Measurements from ENCODE around the gene AP3D1. TPM values are rescaled to one million over a fixed set of nuclear protein-coding genes. Genes with fewer than 3 reads are reported as not detected.

The AP3D1 gene
- total RNA-seq, 1 experiment from 2014 or later = 103 TPM

DNA sequence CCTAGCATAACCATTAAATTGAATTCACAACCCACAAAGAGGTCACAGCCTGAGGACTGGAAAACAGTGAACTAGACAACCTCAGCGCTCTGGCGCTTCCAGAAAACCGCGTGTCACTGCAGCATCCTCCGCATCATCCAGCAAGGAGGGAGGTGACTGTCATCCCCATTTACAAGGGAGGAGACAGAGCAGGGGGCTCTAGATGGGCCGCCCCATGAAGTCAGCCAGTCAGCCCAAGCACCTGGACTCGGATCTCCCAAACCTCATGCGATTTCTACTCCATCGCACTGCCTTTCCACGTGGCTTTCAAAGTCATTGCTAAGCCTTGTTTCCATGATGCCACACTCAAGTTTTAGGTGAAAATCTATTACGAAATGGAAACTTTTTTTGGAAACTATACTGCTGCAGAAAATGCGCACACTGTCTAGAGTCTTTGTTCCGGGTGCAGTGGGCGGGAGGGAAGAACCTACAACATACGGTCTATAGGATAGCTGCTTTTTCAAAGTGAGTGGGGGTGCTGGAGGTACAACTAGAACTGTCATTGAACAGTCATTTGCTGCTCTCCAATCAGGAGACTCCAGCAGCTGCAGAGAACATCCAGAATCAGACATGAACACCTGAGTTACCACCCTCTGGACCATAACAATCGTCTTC lies 2.8 kb downstream of the AP3D1 start:
- TF ChIP-seq, protein P1, sequence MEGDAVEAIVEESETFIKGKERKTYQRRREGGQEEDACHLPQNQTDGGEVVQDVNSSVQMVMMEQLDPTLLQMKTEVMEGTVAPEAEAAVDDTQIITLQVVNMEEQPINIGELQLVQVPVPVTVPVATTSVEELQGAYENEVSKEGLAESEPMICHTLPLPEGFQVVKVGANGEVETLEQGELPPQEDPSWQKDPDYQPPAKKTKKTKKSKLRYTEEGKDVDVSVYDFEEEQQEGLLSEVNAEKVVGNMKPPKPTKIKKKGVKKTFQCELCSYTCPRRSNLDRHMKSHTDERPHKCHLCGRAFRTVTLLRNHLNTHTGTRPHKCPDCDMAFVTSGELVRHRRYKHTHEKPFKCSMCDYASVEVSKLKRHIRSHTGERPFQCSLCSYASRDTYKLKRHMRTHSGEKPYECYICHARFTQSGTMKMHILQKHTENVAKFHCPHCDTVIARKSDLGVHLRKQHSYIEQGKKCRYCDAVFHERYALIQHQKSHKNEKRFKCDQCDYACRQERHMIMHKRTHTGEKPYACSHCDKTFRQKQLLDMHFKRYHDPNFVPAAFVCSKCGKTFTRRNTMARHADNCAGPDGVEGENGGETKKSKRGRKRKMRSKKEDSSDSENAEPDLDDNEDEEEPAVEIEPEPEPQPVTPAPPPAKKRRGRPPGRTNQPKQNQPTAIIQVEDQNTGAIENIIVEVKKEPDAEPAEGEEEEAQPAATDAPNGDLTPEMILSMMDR (conservative IDR thresholded peaks at IDR 0.05; ENCODE audit: low read depth, low read length) = no peak
- TF ChIP-seq EZH2phosphoT487 (IDR thresholded peaks at IDR 0.05; ENCODE audit: borderline replicate concordance, low read length) (no peak), EZH2 (IDR thresholded peaks at IDR 0.05; ENCODE audit: low read length, unreplicated experiment) (no peak)
- intact Hi-C loops (cut with micrococcal nuclease) = no loop called here
- Histone ChIP-seq H3K36me3 (ENCODE audit: low read depth, low read length) (no peaks in the 10 kb centered on the region), H2AFZ (ENCODE audit: low read length) (no peak overlapping the region), H3K4me3 (ENCODE audit: low read length) (no peak overlapping the region), H3K27me3 (ENCODE audit: low read length) (no peaks in the 10 kb centered on the region), H3K9ac (ENCODE audit: low read length) (no peak overlapping the region), H3K9me3 (ENCODE audit: low read length) (no peaks in the 10 kb centered on the region), H3K9me2 (replicated peaks; ENCODE audit: low read length) (no peaks in the 10 kb centered on the region), H3K79me2 (ENCODE audit: low read length) (peaks cover 76% of the 10 kb centered on the region), H3K4me1 (ENCODE audit: insufficient read depth, low read length) (peaks cover 13% of the 10 kb centered on the region), H4K20me1 (ENCODE audit: low read length) (0 out of 2 replicates have a peak, but pooled peaks cover 4% of the 10 kb centered on the region), H3K27ac (ENCODE audit: low read length) (no peak overlapping the region), H3K4me2 (ENCODE audit: low read length) (peak overlapping the region; percentile 28; the same call in 1 of the 2 replicates), H3F3A (ENCODE audit: low read length, unreplicated experiment) (no peaks in the 10 kb centered on the region)
- ATAC-seq (no peak), DNase-seq (no peak)
- POLR2A ChIA-PET (ENCODE audit: unreplicated experiment) = no interaction called here
- BruUV-seq (replicated peaks) = no TSS peak
- CTCF ChIA-PET = no interaction called here

DNA sequence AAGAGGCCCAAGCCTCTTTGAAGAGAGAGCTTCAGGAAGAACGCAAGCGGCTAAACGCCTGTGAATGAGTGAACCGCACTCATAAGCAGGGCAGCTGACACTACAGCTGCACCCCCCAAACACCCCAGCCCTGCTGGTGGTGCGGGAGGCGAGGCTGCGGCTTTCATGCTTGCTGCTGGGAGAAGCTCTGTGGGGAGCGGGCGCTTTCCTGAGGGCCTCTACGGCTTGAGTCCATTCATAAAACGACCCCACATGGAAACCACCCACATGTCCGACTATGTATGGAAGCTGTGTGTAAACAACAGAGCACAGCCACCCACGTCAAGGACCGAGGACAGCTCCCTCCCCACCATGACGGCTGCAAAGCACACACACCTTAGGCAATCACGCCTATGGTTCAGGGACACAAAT lies 5.5 kb downstream of the AP3D1 start:
- Histone ChIP-seq H3F3A (ENCODE audit: low read length, unreplicated experiment) (no peaks in the 10 kb centered on the region), H3K9me2 (replicated peaks; ENCODE audit: low read length) (no peaks in the 10 kb centered on the region), H3K27ac (ENCODE audit: low read length) (no peak overlapping the region), H3K36me3 (ENCODE audit: low read depth, low read length) (no peaks in the 10 kb centered on the region), H3K9me3 (ENCODE audit: low read length) (no peaks in the 10 kb centered on the region), H3K27me3 (ENCODE audit: low read length) (no peaks in the 10 kb centered on the region), H3K4me1 (ENCODE audit: insufficient read depth, low read length) (peaks cover 9% of the 10 kb centered on the region), H3K4me3 (ENCODE audit: low read length) (no peak overlapping the region), H3K79me2 (ENCODE audit: low read length) (peaks cover 98% of the 10 kb centered on the region), H2AFZ (ENCODE audit: low read length) (no peak overlapping the region), H4K20me1 (ENCODE audit: low read length) (0 out of 2 replicates have a peak, but pooled peaks cover 4% of the 10 kb centered on the region), H3K9ac (ENCODE audit: low read length) (no peak overlapping the region), H3K4me2 (ENCODE audit: low read length) (no peak overlapping the region)
- TF ChIP-seq EZH2 (IDR thresholded peaks at IDR 0.05; ENCODE audit: low read length, unreplicated experiment) = no peak
- no peak for TF ChIP-seq EZH2phosphoT487 (IDR thresholded peaks at IDR 0.05; ENCODE audit: borderline replicate concordance, low read length)
- TF ChIP-seq, protein P1 (conservative IDR thresholded peaks at IDR 0.05; ENCODE audit: low read depth, low read length) = no peak
- BruUV-seq (replicated peaks) = no TSS peak
- CTCF ChIA-PET = no interaction called here
- DNase-seq = no peak
- no peak for ATAC-seq
- POLR2A ChIA-PET (ENCODE audit: unreplicated experiment) = no interaction called here
- intact Hi-C loops (cut with micrococcal nuclease) = no loop called here

DNA sequence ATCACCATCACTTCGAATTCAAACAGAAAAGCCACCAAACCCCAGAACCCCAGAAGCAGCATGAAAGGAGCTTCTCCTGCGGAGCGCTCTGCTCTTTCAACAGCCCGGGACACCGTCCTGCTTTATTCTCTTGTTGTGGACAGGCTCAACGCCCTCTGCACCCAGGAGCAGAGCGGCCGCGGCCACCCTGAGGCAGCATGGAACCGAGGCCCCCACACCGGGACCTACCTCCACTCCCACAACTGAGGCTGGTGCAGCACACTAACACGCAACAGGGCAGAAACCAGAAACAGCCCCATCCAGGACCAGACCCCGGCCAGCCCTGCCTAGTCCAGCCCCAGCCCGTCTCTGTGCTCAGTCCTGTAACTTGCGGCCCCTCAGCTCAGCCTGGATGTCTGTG lies 7.2 kb downstream of the AP3D1 start:
- intact Hi-C loops (cut with micrococcal nuclease) = no loop called here
- no peak for ATAC-seq
- no peaks in the 10 kb centered on the region for H3K9me2 ChIP-seq (replicated peaks; ENCODE audit: low read length)
- BruUV-seq (replicated peaks) = no TSS peak
- H3F3A ChIP-seq (ENCODE audit: low read length, unreplicated experiment) = no peaks in the 10 kb centered on the region
- H3K27me3 ChIP-seq (ENCODE audit: low read length) = no peaks in the 10 kb centered on the region
- H3K4me2 ChIP-seq (ENCODE audit: low read length) = no peak overlapping the region
- H3K36me3 ChIP-seq (ENCODE audit: low read depth, low read length) = no peaks in the 10 kb centered on the region
- no peaks in the 10 kb centered on the region for H4K20me1 ChIP-seq (ENCODE audit: low read length)
- no peak overlapping the region for H3K9ac ChIP-seq (ENCODE audit: low read length)
- TF ChIP-seq EZH2 (IDR thresholded peaks at IDR 0.05; ENCODE audit: low read length, unreplicated experiment) (no peak), EZH2phosphoT487 (IDR thresholded peaks at IDR 0.05; ENCODE audit: borderline replicate concordance, low read length) (no peak)
- TF ChIP-seq, protein P1 (conservative IDR thresholded peaks at IDR 0.05; ENCODE audit: low read depth, low read length) = no peak
- peaks cover 98% of the 10 kb centered on the region for H3K79me2 ChIP-seq (ENCODE audit: low read length)
- H3K9me3 ChIP-seq (ENCODE audit: low read length) = no peaks in the 10 kb centered on the region
- DNase-seq = no peak
- ChIA-PET CTCF (no interaction called here), POLR2A (ENCODE audit: unreplicated experiment) (no interaction called here)
- no peak overlapping the region for H2AFZ ChIP-seq (ENCODE audit: low read length)
- H3K4me3 ChIP-seq (ENCODE audit: low read length) = no peak overlapping the region
- H3K4me1 ChIP-seq (ENCODE audit: insufficient read depth, low read length) = no peaks in the 10 kb centered on the region
- no peak overlapping the region for H3K27ac ChIP-seq (ENCODE audit: low read length)

All from PC-3 (cell line).